Mucosa of descending colon (tissue), 3 donors: ENCODE measurements around the gene LGALS3BP. TPM values are rescaled to one million over a fixed set of nuclear protein-coding genes. Genes with fewer than 3 reads are reported as not detected.
"Not testable (repeated sequence)": the region's sequence is repeated elsewhere in the genome, so short reads cannot be mapped to it uniquely, and the experiment has no call there.

Source experiments
- ATAC-seq: fragments of 200-7000 bp; cut with Tn5 transposase; one replicate; pipeline ENCODE4 v1.9.1; 2020; ENCODE audit warnings: mild to moderate bottlenecking, moderate library complexity
- DNase-seq, 3 donors: peaks; one replicate each; pipeline ENCODE4 v3.0.0-alpha.2; 2020
- H3K36me3 ChIP-seq: fragments of 200-600 bp; one replicate; pipeline ENCODE4 v1.8.0; 2021; ENCODE audit warnings: low read depth, mild to moderate bottlenecking
- H3K4me1 ChIP-seq: fragments of 200-600 bp; one replicate; pipeline ENCODE4 v1.8.0; 2021; ENCODE audit warnings: low read depth, mild to moderate bottlenecking
- H3K4me3 ChIP-seq: fragments of 200-600 bp; one replicate; pipeline ENCODE4 v1.8.0; 2021; ENCODE audit warnings: mild to moderate bottlenecking
- H3K9me3 ChIP-seq: fragments of 200-600 bp; one replicate; pipeline ENCODE4 v1.8.0; 2021; ENCODE audit warnings: mild to moderate bottlenecking
- intact Hi-C, 2 donors: fragments of 100-400 bp; cut with DNase I in 1 of 2; cut with micrococcal nuclease in 1 of 2; formaldehyde crosslinking; loops; one replicate each; pipeline versions ENCODE4 v1.11.0 to v1.11.1; 2022; cut with DNase I, micrococcal nuclease
- total RNA-seq, 3 donors: library from RNA; stranded (reverse); fragmentation: NEBNext Ultra II Directional in 2 of 3; extraction: Animal tissue kit (Norgen Biotek cat#: 25700) in 2 of 3; gene quantifications; one replicate each; pipeline versions ENCODE4 v1.2.1 to v1.2.4, GENCODE V29; 2021 to 2023
- TF ChIP-seq, protein P1 (sequence below): fragments of 200-600 bp; IDR thresholded peaks from one replicate; pipeline ENCODE4 v1.8.0; 2022; ENCODE audit warnings: antibody characterized with exemption, mild to moderate bottlenecking
- donor health status: DM: no; HTN: no; CAD: no; lungs with moderate emphysema.
- donor health status: DM: no; HTN: no; CAD: no.
- donor health status: DM: no; HTN: yes; CAD: no.

LGALS3BP gene
- total RNA-seq, 3 donors from 2014 or later: 329 to 838 (median 752) TPM

- Histone ChIP-seq H3K4me1 (peaks cover 51% of the 10 kb centered on the region), H3K4me3 (no peak overlapping the region), H3K9me3 (no peaks in the 10 kb centered on the region), H3K36me3 (no peaks in the 10 kb centered on the region)
- DNase-seq: no peak
- ATAC-seq: peak; percentile 3
- TF ChIP-seq, protein P1, sequence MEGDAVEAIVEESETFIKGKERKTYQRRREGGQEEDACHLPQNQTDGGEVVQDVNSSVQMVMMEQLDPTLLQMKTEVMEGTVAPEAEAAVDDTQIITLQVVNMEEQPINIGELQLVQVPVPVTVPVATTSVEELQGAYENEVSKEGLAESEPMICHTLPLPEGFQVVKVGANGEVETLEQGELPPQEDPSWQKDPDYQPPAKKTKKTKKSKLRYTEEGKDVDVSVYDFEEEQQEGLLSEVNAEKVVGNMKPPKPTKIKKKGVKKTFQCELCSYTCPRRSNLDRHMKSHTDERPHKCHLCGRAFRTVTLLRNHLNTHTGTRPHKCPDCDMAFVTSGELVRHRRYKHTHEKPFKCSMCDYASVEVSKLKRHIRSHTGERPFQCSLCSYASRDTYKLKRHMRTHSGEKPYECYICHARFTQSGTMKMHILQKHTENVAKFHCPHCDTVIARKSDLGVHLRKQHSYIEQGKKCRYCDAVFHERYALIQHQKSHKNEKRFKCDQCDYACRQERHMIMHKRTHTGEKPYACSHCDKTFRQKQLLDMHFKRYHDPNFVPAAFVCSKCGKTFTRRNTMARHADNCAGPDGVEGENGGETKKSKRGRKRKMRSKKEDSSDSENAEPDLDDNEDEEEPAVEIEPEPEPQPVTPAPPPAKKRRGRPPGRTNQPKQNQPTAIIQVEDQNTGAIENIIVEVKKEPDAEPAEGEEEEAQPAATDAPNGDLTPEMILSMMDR: no peak
- intact Hi-C loops: no loop called here
Observed at GRCh38 chr17:79022507-79022991, 42.8 kb upstream of the LGALS3BP start.

GRCh38 chr17:79021929-79022328, 42.2 kb upstream of the LGALS3BP start:
- intact Hi-C loops, ATAC-seq, DNase-seq: not testable (repeated sequence)

DNA sequence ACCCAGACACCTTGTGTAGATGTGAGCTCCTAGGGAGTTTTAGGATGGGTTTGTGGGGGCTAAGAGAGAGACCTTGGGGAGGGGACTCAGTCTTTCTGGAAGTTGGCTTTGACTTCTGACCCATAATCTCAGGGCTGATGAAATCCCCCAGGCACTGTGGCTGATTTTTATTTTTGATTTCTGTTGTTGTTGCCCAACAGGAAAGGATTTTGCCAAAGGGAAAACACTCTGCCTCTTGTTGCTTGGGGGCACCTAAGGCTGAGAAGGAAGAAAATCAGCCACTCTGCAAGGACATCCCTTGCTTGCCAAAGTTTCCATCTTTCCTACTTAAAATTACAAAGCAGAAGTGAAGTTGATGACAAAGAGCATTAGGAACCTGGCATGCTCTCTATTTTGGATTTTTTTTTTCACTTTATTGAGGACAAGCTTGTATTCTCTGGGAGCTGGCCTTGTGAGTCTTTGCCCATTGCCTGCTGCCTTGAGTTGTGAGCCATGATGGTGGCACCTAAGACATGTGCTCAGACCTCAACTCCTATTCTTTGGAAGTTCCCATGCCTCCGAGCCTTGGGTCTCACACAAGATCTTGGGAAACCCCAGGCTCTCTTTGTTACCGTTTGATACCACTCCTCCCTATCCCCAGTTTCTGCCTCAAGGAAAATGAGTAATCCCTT, 41.0 kb upstream of the LGALS3BP start:
- Histone ChIP-seq H3K9me3 (peaks cover 2% of the 10 kb centered on the region), H3K4me1 (peaks cover 35% of the 10 kb centered on the region), H3K36me3 (no peaks in the 10 kb centered on the region), H3K4me3 (no peak overlapping the region)
- intact Hi-C loops: no loop called here
- ATAC-seq (no peak), DNase-seq (no peak)
- TF ChIP-seq, protein P1: no peak

More at GRCh38 chr17:79021929-79022328, 42.2 kb upstream of the LGALS3BP start:
- H3K36me3 ChIP-seq, H3K9me3 ChIP-seq, H3K4me3 ChIP-seq: not testable (repeated sequence)
- peaks cover 45% of the 10 kb centered on the region for H3K4me1 ChIP-seq

- Histone ChIP-seq H3K9me3 (peaks cover 3% of the 10 kb centered on the region), H3K4me1 (peaks cover 27% of the 10 kb centered on the region), H3K36me3 (no peaks in the 10 kb centered on the region), H3K4me3 (no peak overlapping the region)
- ATAC-seq: peak; percentile 83
- DNase-seq: peak; percentile 76 to 80 (median 77)
- intact Hi-C loops: no loop called here
- TF ChIP-seq, protein P1: peak; percentile 45
Observed at GRCh38 chr17:79019632-79020584, 40.2 kb upstream of the LGALS3BP start.

- TF ChIP-seq, protein P1: no peak
- Histone ChIP-seq H3K4me3 (no peak overlapping the region), H3K36me3 (no peaks in the 10 kb centered on the region), H3K4me1 (peaks cover 20% of the 10 kb centered on the region), H3K9me3 (peaks cover 3% of the 10 kb centered on the region)
- DNase-seq: peak in 1 of 3 donors; percentile 23
- peak; percentile 52 for ATAC-seq
- intact Hi-C loops: no loop called here
Observed at GRCh38 chr17:79019261-79019631, 39.5 kb upstream of the LGALS3BP start.

- TF ChIP-seq, protein P1: no peak
- ATAC-seq: no peak
- intact Hi-C loops: no loop called here
- no peaks in the 10 kb centered on the region for H3K36me3 ChIP-seq
- no peak overlapping the region for H3K4me3 ChIP-seq
- H3K9me3 ChIP-seq: peaks cover 3% of the 10 kb centered on the region
- DNase-seq: no peak
- H3K4me1 ChIP-seq: peaks cover 18% of the 10 kb centered on the region
Observed at GRCh38 chr17:79018370-79018695, 38.6 kb upstream of the LGALS3BP start.
